HG02610 (cell line): Measurements from ENCODE around the gene USP49.

ENCODE experiments used
- ATAC-seq: cut with Tn5 transposase; IDR thresholded peaks from one replicate; pipeline ENCODE4 v1.9.1; 2021; ENCODE audit warnings: mild to moderate bottlenecking, moderate library complexity; ENCODE audit not compliant: unreplicated experiment

The USP49 gene

DNA sequence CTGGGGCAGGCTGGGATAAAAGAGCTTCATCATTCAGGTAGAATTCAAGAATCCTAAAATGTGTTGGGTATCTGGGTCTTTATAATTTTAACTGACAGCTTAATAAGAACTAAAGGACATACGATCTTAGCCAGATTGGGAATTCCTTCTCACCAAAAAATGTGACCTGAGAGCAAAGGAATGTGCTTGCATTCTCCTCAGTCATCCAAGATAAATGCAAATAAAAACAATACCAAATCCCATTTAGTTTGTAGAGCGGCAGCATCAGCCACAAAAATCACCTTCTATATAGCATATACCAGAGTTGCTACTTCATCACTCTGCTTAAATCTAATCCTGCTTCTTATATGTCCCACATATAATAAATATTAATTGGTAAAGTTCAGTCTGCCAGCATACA is 16.9 kb downstream of the USP49 start:
- ATAC-seq: no peak

DNA sequence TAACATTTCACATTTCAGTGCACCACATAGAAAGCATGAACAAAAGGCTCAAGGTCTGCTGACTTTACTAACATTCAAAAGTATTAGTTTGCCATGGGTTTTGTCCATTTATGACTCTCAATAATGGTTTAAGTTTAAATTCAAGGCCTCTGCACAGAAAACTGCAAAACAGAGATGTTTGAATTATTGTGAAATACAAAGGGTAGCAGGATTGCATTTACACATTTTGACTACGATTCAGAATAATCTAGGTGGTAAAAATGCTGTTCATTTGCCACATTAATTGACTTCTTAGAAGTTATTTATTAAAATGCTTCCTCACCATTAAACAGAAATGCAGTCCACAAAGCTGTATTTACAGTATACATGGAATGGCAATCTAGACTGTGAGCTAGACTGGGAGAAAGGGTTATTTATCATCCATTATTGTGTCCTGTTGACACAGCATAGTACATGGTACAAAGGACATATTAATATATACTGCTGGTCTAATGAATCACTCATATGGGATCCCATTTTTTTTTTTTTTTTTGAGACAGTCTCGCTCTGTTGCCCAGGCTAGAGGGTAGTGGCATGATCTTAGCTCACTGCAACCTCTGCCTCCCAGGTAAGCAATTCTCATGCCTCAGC is 18.0 kb downstream of the USP49 start:
- no peak for ATAC-seq

DNA sequence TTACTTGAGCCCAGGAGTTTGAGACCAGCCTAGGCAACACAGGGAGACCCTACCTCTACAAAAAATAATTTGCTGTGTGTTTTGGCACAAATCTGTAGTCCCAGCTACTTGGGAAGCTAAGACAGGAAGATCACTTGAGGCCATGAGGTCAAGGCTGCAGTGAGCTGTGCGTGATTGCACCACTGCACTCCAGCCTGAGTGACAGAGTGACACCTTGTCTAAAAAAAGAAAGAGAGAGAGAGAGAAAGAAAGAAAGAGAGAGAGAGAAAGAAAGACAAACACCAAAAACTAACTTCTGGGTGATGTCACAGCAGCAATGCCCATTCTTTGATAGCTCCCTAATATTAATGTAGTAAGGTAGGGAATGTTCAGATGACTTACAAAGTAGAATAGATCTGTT is 20.4 kb downstream of the USP49 start:
- no peak for ATAC-seq

DNA sequence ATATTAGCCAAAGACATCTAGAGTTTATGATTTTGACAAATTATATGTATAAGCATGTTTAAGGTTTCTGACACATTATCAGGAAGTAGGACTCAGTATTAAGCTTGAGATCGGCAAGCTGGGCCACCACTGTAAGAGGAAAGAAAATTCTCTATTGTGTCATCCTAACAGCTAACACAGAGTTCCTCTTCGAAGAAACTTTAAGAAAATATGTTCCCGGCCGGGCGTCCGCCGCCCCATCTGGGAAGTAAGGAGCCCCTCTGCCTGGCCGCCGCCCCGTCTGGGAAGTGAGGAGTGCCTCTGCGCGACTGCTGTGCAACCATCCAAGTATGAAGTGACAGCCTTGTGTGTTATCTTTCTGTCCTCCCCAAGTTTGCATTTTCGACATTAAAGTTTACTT is 23.0 kb downstream of the USP49 start:
- no peak for ATAC-seq

- no peak for ATAC-seq
These were observed 23.5 kb downstream of the USP49 start for GRCh38 chr6:41871691-41872090.

- ATAC-seq: no peak
These were observed 35.8 kb downstream of the USP49 start for GRCh38 chr6:41859356-41859755.

- no peak for ATAC-seq
These were observed 36.5 kb downstream of the USP49 start for GRCh38 chr6:41858703-41859102.

DNA sequence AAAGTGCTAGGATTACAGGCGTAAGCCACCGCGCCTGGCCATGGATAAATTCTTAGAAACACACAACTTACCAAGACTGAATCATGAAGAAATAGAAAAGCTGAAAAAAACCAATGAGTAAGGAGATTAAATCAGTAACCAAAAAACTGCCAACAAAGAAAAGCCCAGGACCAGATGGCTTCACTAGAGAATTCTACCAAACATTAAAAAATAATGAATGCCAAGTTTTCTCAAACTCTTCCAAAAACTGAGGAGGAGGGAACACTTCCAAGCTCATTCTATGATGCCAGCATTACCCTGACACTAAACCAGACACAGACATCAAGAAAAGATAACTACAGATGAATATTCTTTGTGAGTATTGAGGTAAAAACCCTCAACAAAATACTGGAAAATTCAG is 44.3 kb downstream of the USP49 start:
- ATAC-seq: no peak

- peak; percentile 76 for ATAC-seq
These were observed 48.4 kb downstream of the USP49 start for GRCh38 chr6:41846666-41847237.

DNA sequence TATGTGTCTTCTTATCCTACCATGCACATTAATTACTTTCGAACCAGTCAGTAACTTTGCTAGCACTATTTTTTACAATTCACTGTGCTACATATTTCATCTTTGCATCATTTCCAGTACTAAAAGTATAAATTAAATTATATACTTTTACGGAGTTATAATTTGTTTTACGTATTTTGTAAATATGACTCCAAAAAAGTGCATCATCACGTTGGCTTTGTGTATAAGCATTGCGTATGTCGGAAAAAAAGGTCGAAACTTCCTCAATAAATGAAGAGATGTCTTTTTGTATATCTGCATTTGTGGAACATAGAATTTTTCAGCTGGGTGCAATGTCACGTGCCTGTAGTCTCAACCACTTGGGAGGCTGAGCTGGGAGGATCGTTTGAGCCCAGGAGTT is 52.0 kb downstream of the USP49 start:
- ATAC-seq: no peak

DNA sequence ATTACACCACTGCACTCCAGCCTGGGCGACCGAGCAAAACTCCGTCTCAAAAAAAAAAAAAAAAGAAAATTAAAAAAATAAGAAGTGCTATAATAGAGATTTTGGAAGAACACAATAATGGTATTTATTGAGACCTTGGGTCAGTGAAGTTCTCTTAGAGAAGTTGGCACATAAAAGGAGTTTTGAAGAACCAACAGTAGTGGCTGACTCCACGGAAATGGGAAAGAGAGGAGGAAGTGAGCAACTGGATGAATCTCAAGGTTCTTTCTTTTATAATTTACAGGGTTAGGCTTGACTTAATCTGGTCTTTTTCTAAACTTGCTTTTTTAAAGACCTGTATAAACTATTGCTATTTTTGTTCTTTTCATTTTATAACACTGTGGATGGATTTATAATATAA is 54.8 kb downstream of the USP49 start:
- ATAC-seq: no peak

- ATAC-seq: no peak
These were observed 58.5 kb downstream of the USP49 start for GRCh38 chr6:41836660-41837052.

DNA sequence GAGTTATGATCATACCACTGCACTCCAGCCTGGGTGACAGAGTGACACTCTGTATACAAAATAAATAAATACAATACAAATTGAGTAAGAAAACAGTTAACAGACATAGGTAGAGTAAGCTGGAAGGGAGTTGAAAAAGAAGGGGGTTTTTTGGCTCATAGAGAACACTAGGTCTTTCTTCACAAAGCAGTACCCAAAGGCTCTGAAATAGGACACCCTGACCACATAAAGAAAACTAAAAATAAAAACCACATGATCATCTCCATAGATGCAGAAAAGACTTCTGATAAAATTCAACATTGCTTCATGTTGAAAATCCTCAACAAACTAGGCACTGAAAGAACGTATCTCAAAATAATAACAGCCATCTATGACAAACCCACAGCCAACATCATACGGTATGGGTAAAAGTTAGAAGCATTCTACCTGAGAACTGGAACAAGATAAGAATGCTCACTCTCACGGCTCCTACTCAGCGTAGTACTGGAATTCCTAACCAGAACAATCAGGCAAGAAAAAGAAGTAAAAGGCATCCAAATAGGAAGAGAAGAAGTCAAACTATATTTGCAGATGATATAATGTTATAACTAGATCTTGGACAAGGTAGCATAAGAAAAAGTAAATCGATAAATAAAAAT is 59.0 kb downstream of the USP49 start:
- ATAC-seq: no peak

GRCh38 chr6:41832263-41832662 is 62.9 kb downstream of the USP49 start:
- ATAC-seq: no peak

DNA sequence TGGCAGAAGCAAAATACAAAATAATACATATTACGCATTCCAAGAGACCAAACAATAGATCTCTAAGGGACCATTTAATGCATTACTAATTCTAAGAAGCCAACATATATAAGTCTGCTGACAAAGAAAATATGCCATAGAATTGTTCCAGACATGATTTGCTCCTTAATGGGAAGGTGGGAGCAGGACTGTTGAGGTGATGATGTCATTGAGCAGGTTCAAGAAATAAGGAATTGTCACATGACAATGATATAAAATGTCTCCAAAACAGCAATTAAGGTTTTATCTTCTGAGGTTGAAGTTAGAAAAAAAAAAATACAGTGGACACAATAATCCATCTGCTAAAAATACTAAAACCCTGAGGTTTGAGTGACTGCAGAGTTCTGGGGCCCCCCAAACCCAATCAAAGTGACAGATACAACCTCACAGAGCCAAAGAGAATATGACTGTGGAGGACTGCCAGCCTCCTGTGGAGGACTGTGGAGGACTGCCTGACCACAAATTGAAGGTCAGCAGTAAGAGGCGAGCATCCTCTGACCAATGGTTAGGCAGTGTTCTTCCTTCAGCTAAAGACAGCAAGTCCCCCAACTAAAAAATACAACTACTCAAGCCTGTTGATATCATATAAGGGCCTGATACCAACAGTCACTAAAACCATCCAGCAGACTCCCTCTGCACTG is 68.7 kb downstream of the USP49 start:
- no peak for ATAC-seq

- ATAC-seq: no peak
These were observed 70.3 kb downstream of the USP49 start for GRCh38 chr6:41824571-41825569.

- no peak for ATAC-seq
These were observed 72.0 kb downstream of the USP49 start for GRCh38 chr6:41823178-41823577.

DNA sequence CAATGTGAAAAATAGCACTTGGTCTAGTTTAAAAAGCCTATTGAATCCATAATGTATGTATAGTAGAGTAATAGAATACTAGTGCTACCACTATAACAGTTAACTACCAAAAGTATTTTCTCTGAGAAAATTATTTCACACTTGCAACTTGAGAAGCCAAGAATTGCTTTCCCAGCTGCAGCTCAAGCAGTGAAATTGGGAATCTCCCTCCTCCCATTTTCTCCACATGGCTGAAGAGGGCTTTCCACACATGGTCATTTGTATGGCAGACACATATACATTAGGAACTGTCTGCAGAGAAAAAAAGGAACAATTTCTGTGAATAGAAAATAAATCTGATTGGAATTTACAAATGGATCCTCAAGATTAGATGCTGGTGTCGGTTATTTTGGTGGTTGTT is 73.2 kb downstream of the USP49 start:
- ATAC-seq: no peak

GRCh38 chr6:41821266-41821665 is 73.9 kb downstream of the USP49 start:
- ATAC-seq: no peak

GRCh38 chr6:41818271-41819054 is 76.7 kb downstream of the USP49 start:
- no peak for ATAC-seq
